Activated CD4-positive, CD25-positive, alpha-beta regulatory T cell treated with anti-CD3 and anti-CD28 coated beads, Interleukin-2, amount 50 U/mL, for 16 hours (primary cell): ENCODE measurements around the gene KSR1.

Source experiments
- DNase-seq: peaks from one replicate; pipeline ENCODE4 v3.0.0-alpha.2; 2020; ENCODE audit warnings: low read depth, low spot score

The KSR1 gene

GRCh38 chr17:27550974-27551505 is 94.8 kb downstream of the KSR1 start:
- DNase-seq = no peak

DNA sequence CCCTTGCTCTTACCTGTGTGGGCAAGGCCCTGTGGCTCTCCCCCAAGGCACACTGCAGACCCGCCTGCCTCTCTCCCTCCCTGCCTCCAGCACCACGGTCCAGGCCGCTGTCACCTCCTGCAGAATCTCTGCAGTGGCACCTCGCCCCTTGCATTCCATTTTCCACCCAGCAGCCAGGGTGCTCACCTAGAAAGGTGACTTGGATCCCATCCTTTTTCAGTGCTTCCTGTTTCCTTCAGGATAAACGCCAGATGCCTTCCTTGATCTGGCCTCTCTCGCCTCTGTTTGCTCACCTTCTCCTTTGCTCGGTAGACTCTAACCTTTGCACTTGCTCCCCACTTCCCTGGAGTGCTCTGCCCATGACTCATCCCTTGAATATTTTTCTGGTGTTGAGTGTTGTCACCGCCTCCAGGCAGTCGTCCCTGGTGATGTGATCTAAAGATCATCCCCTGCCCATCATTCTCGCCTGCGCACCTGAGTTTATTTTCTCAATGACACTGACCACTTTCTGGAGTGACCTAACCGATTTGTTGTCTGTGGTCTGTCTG is 95.5 kb downstream of the KSR1 start:
- no peak for DNase-seq

DNA sequence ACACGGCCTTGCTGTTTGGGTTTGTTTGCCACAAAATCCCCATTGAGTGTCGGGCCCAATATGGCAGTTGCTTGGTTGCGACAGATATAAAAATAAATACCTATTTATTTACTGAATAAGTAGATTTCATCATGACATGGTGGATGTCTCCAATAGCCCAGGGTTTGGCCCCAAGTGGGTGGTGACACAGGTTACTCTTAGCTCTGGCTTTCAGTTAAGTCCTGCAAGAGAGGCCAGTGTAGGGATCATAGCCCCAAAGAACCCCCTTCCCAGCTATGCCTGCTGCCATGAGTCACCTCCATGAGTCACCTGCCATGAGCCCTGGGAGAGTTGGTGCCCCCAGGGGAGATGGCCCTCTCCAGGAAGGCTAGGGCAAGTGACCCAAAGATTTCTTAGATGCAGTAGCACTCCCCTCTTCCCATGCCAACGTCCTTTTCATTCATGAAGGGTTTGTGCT is 96.1 kb downstream of the KSR1 start:
- no peak for DNase-seq

GRCh38 chr17:27553019-27553511 is 96.8 kb downstream of the KSR1 start:
- no peak for DNase-seq

DNA sequence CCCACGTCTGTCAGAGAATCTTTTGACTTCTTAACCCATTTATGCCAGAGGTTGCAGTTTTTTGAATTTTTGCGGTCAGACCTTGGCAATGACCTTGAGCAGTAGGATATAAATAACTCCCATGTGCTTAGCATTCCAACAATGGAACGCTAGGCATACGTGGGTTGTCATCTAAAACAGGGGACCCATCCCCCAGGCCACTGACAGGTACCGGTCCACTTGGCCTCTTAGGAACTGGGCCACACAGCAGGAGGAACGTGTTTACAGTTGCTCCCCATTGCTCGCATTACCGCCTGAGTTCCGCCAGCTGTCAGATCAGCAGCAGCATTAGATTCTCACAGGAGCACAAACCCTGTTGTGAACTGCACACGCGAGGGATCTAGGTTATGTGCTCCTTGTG is 97.9 kb downstream of the KSR1 start:
- DNase-seq = no peak

- DNase-seq = no peak
Measured at GRCh38 chr17:27554911-27555310, 98.7 kb downstream of the KSR1 start.

DNA sequence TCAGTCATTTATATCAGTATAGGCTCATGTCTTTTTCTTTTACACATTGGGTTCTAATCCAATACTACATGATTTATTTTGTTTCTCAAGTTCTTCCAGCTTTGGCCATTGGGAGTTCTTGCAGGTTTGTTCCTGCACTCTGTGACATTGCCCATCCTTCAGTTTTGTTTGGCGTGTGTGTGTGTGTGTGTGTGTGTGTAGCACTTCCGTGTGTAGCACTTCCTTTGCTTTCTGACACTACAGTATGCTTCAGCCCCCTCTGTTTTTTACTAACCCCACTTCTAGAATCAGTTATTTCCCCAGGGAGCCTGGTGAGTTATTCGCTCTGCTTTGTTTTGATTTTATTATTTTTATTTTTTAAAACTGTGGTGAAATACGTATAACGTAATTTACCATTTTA is 99.1 kb downstream of the KSR1 start:
- no peak for DNase-seq

- DNase-seq = no peak
Measured at GRCh38 chr17:27558341-27558740, 102.1 kb downstream of the KSR1 start.

GRCh38 chr17:27558842-27559505 is 102.7 kb downstream of the KSR1 start:
- no peak for DNase-seq

- DNase-seq = no peak
Measured at GRCh38 chr17:27559506-27560481, 103.5 kb downstream of the KSR1 start.

GRCh38 chr17:27560668-27561067 is 104.4 kb downstream of the KSR1 start:
- DNase-seq = no peak

GRCh38 chr17:27562777-27563455 is 106.7 kb downstream of the KSR1 start:
- no peak for DNase-seq

GRCh38 chr17:27563532-27563931 is 107.3 kb downstream of the KSR1 start:
- no peak for DNase-seq

DNA sequence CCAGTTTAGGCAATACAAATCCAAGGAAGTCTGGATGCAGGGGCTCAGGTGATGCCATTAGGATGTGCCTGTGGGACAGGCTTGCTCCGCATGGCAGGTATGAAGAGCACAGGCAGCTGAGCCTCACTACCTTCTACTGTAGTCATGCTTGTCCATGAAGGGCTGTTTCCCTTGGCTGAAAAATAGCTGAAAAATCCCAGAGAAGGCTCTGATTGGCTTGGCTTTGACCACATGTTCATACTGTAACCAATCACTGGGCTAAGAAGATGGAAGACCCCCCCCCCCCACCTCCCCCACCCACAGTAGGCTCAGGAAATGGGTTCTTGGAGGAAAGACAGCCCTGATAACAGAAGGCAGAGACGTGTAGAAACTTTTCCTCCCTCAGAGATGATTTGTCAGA is 108.2 kb downstream of the KSR1 start:
- no peak for DNase-seq

- no peak for DNase-seq
Measured at GRCh38 chr17:27565874-27566670, 109.8 kb downstream of the KSR1 start.

DNA sequence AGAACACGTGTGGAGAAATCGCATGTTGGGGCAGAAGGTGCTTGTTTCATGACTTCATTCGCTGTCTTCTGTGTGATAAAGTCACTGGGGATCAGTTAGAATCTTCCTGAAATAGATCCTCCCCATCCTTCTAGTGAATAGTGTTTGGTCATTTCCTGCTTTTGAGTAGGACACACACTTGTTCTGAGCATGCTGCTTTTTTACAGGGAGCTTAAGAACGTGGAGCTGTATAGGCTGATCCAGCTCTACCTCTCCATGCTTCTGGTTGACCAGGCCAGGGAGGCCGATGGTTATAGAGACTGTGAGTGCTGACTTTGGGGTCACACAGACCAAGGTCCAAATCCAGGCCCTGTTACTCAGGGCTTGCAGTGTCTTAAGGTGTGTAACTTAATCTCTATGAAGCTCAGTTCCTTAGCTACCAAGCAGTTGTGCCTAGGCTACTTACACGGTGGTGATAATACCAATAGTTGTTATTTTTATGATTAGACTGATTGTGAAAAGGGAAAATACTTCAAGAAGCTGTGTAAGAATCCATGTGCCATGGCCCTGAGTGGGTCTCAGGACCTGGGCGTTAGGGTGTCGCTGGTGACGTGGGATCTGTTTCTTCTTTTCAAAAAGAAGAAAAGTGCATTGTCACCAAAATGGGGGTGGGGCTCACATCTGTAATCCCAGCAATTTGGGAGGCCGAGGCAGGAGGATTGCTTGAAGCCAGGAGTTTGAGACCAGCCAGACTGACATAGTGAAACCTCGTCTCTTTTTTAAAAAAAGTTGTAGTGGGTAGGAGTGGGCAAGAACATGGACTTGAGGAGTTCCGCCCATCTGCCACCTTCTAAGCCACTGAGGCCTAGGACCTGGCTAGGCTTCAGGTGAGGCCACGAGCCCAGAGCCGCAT is 110.7 kb downstream of the KSR1 start:
- no peak for DNase-seq

GRCh38 chr17:27567563-27567859 is 111.3 kb downstream of the KSR1 start:
- no peak for DNase-seq

DNA sequence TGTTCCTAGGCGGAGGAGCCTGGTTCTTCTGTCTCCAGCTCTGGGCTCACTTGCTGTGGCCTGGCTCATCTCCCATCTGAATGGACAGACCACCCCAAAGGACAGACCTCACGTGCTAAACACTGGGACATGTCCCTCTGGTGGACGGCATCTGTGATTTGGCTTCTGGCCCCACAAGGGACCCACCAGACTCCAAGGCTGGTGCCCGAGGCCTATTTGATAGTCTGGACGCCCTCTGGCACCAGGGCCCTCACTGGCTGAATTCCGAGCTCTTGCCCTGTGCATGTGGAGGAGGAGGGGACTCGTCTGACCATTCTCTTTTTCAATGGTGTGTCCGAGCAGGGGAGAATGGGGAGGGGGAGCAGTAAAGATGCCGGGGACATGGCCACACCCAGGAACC is 112.0 kb downstream of the KSR1 start:
- no peak for DNase-seq

DNA sequence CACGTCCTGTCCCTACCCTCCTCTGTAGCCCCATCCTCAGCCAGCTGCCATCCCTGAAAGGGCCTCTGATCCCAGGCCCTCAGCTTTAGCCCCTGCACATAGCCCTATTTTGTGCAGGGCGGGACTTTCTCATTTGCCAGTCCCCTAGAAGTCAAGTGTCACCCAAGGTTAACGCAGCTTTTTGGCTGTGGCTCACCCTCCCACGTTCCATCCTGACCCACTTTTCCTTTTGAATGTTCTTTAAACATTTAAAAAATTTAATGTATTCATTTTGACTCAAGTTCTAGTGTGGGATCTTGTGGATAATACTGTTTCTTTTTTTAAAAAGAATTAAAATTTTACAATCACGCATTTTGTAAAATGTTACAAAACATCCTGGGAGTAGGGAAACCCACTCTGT is 112.6 kb downstream of the KSR1 start:
- DNase-seq = no peak

- DNase-seq = no peak
Measured at GRCh38 chr17:27569257-27569722, 113.0 kb downstream of the KSR1 start.
